Osteoblast (primary cell): ENCODE data around the gene ISM2. TPM values are rescaled to one million over a fixed set of nuclear protein-coding genes. Genes with fewer than 3 reads are reported as not detected.
A peak's percentile ranks its signal among the peaks of the same experiment; 100 is the strongest.

Source experiments
- DNase-seq: peaks from one replicate; pipeline ENCODE4 v3.0.0; 2011; ENCODE audit warnings: low spot score, mixed read lengths; ENCODE audit not compliant: insufficient read length; ENCODE audit errors: missing footprints
- H2AFZ ChIP-seq: 2 replicates; pipeline ENCODE4 v1.6.0; 2011; ENCODE audit warnings: mild to moderate bottlenecking, low read length
- H3K27ac ChIP-seq: 2 replicates; pipeline ENCODE4 v1.5.1; 2011; ENCODE audit warnings: mild to moderate bottlenecking, low read depth, low read length, moderate library complexity
- H3K27me3 ChIP-seq: 2 replicates; pipeline ENCODE4 v1.6.0; 2012; ENCODE audit warnings: mild to moderate bottlenecking, control low read depth, inconsistent platforms, low read length, moderate library complexity; ENCODE audit not compliant: insufficient read depth
- H3K36me3 ChIP-seq: 2 replicates; pipeline ENCODE4 v1.5.1; 2011; ENCODE audit warnings: mild to moderate bottlenecking, low read length, control low read depth, moderate library complexity; ENCODE audit not compliant: insufficient read depth
- H3K4me1 ChIP-seq: 2 replicates; pipeline ENCODE4 v1.5.1; 2011; ENCODE audit warnings: mild to moderate bottlenecking, low read length, control low read depth, moderate library complexity; ENCODE audit not compliant: insufficient read depth
- H3K4me2 ChIP-seq: 2 replicates; pipeline ENCODE4 v1.6.0; 2011; ENCODE audit warnings: mild to moderate bottlenecking, low read length; ENCODE audit not compliant: insufficient read depth
- H3K4me3 ChIP-seq: fragments of 200-600 bp; sonication (generic); 3 replicates; pipeline ENCODE4 v1.5.1; 2012; ENCODE audit warnings: mild to moderate bottlenecking, low read length, inconsistent platforms; ENCODE audit not compliant: insufficient read depth
- H3K79me2 ChIP-seq: 2 replicates; pipeline ENCODE4 v1.6.0; 2012; ENCODE audit warnings: mild to moderate bottlenecking, low read length, control low read depth, inconsistent platforms; ENCODE audit not compliant: insufficient read depth
- H3K9me3 ChIP-seq: 2 replicates; pipeline ENCODE4 v1.5.1; 2011; ENCODE audit warnings: low read depth, low read length, control low read depth
- H4K20me1 ChIP-seq: 2 replicates; pipeline ENCODE4 v1.6.0; 2012; ENCODE audit warnings: mild to moderate bottlenecking, low read length, control low read depth; ENCODE audit not compliant: insufficient read depth
- CTCF ChIP-seq: IDR thresholded peaks from 2 replicates; pipeline ENCODE4 v1.5.1; 2011; ENCODE audit warnings: mild to moderate bottlenecking, low read depth, low read length, moderate library complexity; ENCODE audit errors: extremely low read depth
- total RNA-seq: library from RNA; depleted of rRNA; stranded (reverse); fragments of >200 nt; gene quantifications from 2 replicates; pipeline ENCODE4 v1.2.3, GENCODE V29; 2012

ISM2 gene
- total RNA-seq, 1 donor = not detected

DNA sequence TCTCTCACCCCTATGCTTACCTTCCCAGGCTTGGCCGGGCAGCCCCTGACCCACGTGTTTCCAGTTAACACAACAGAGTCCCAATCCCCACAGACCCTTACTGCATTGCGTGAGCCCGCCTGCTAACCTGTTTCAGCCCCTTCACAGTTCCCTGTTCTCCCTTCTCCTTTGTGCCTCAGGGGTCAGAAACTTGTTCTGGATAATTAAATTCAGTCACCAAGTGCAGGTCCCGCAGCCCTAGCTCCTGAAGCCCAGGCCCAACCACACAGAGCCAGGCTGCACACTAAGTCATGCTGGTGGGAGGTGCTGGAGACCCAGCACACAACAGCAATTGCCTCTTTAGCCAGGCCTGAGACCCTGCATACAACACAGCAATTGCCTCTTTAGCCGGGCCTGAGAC is 9.6 kb downstream of the ISM2 start:
- Histone ChIP-seq H3K36me3 (no peaks in the 10 kb centered on the region), H3K27ac (no peak overlapping the region), H3K4me1 (peaks cover 5% of the 10 kb centered on the region), H3K4me3 (no peak overlapping the region), H3K9me3 (no peaks in the 10 kb centered on the region), H3K79me2 (no peaks in the 10 kb centered on the region), H3K4me2 (no peak overlapping the region), H3K27me3 (no peaks in the 10 kb centered on the region), H4K20me1 (no peaks in the 10 kb centered on the region), H2AFZ (no peak overlapping the region)
- TF ChIP-seq CTCF = no peak
- no peak for DNase-seq

DNA sequence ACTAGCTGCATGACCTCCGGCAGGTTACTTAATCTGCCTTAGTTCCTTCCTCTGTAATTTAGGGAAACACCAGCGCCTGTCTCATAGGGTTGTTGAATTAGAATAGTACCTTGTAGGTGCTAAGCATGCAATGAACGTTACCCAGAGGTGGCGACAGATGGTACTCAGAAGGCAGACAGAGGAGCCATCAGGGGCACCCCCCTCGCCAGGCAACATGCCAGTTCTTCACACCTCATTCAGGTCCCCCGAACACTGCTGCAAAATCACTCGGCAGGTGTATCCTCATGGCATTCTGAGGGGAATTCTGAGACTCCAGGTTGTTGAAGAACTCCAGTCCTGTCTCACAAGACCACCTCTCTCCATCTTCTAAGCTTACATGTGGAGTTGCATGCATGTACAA is 10.1 kb downstream of the ISM2 start:
- Histone ChIP-seq H3K4me2 (no peak overlapping the region), H3K79me2 (no peaks in the 10 kb centered on the region), H3K4me1 (peaks cover 5% of the 10 kb centered on the region), H3K27me3 (no peaks in the 10 kb centered on the region), H4K20me1 (no peaks in the 10 kb centered on the region), H3K27ac (no peak overlapping the region), H3K36me3 (no peaks in the 10 kb centered on the region), H3K9me3 (no peaks in the 10 kb centered on the region), H2AFZ (no peak overlapping the region), H3K4me3 (no peak overlapping the region)
- no peak for TF ChIP-seq CTCF
- no peak for DNase-seq

- Histone ChIP-seq H3K4me1 (peaks cover 5% of the 10 kb centered on the region), H3K4me2 (no peak overlapping the region), H4K20me1 (no peaks in the 10 kb centered on the region), H3K9me3 (no peaks in the 10 kb centered on the region), H2AFZ (no peak overlapping the region), H3K79me2 (no peaks in the 10 kb centered on the region), H3K4me3 (no peak overlapping the region), H3K27ac (peak overlapping the region; percentile 19), H3K27me3 (no peaks in the 10 kb centered on the region), H3K36me3 (no peaks in the 10 kb centered on the region)
- peak; percentile 99 for DNase-seq
- TF ChIP-seq CTCF = no peak
Measured at GRCh38 chr14:77485901-77486678, 12.5 kb downstream of the ISM2 start.

- no peaks in the 10 kb centered on the region for H3K9me3 ChIP-seq
- no peak for TF ChIP-seq CTCF
- no peak overlapping the region for H3K4me2 ChIP-seq
- H3K79me2 ChIP-seq = no peaks in the 10 kb centered on the region
- peak; percentile 77 for DNase-seq
- no peaks in the 10 kb centered on the region for H3K27me3 ChIP-seq
- no peaks in the 10 kb centered on the region for H4K20me1 ChIP-seq
- H3K27ac ChIP-seq = no peak overlapping the region
- peaks cover 5% of the 10 kb centered on the region for H3K4me1 ChIP-seq
- H3K4me3 ChIP-seq = no peak overlapping the region
- H3K36me3 ChIP-seq = no peaks in the 10 kb centered on the region
- peak overlapping the region; percentile 47 for H2AFZ ChIP-seq
Measured at GRCh38 chr14:77485256-77485655, 13.4 kb downstream of the ISM2 start.
